K562 (cell line): ENCODE results near the gene PPOX. TPM values are rescaled to one million over a fixed set of nuclear protein-coding genes. Genes with fewer than 3 reads are reported as not detected.

ENCODE experiments used
- ATF1 ChIP-seq, 2 experiments: fragments of 450-650 bp in 1 of 2; IDR thresholded peaks; 2 replicates each; pipeline ENCODE4 v1.6.1; 2016; ENCODE audit warnings: missing compliant biosample characterization in 1 of 2, missing genetic modification characterization in 1 of 2
- CBX1 ChIP-seq: sonication (generic); IDR thresholded peaks from 2 replicates; pipeline ENCODE4 v1.6.1; 2016; ENCODE audit warnings: antibody characterized with exemption, low read depth, mild to moderate bottlenecking
- CHCHD3 ChIP-seq: fragments of 250-450 bp; sonication (Bioruptor Pico); IDR thresholded peaks from 2 replicates; pipeline ENCODE4 v2.1.2; 2022; ENCODE audit warnings: mild to moderate bottlenecking
- CXXC5 ChIP-seq: fragments of 250-450 bp; sonication (Bioruptor Pico); IDR thresholded peaks from 2 replicates; pipeline ENCODE4 v1.8.0; 2022; ENCODE audit warnings: inconsistent platforms, mild to moderate bottlenecking, moderate library complexity
- ELF1 ChIP-seq: fragments of 200-800 bp; sonication (Bioruptor generic); IDR thresholded peaks from 2 replicates; pipeline ENCODE4 v1.6.1; 2016; ENCODE audit warnings: missing genetic modification characterization, missing compliant biosample characterization
- FOXK2 ChIP-seq, 2 experiments: fragments of 450-650 bp; IDR thresholded peaks in 1 of 2; conservative IDR thresholded peaks in 1 of 2; 2 replicates each; pipeline ENCODE4 v1.6.1; 2016; ENCODE audit warnings: low read depth in 2 of 2, mild to moderate bottlenecking in 1 of 2
- HIVEP1 ChIP-seq: fragments of 250-450 bp; sonication (Bioruptor Pico); IDR thresholded peaks from 2 replicates; pipeline ENCODE4 v1.4.0; 2020; ENCODE audit warnings: mild to moderate bottlenecking
- IRF2 ChIP-seq: sonication (generic); formaldehyde crosslinking; IDR thresholded peaks from 2 replicates; pipeline ENCODE4 v1.8.1; 2022; ENCODE audit warnings: mild to moderate bottlenecking, missing genetic modification reagents
- KLF10 ChIP-seq: fragments of 250-450 bp; sonication (Bioruptor Pico); IDR thresholded peaks from 2 replicates; pipeline ENCODE4 v1.6.1; 2021; ENCODE audit warnings: matching md5 sums
- MAX ChIP-seq: sonication (generic); formaldehyde crosslinking; IDR thresholded peaks from 2 replicates; pipeline ENCODE4 v1.9.0; 2022; ENCODE audit warnings: mild to moderate bottlenecking, missing genetic modification reagents
- NR4A1 ChIP-seq, 2 experiments: fragments of 250-450 bp in 1 of 2; fragments of 450-650 bp in 1 of 2; sonication (Bioruptor Pico) in 1 of 2; IDR thresholded peaks; 2 replicates each; pipeline versions ENCODE4 v1.4.0 to v1.6.1; 2016 to 2020; ENCODE audit warnings: mild to moderate bottlenecking in 2 of 2, missing compliant biosample characterization in 1 of 2, missing genetic modification characterization in 1 of 2, moderate library complexity in 1 of 2
- PHB2 ChIP-seq: fragments of 450-650 bp; IDR thresholded peaks from 2 replicates; pipeline ENCODE4 v1.6.1; 2017; ENCODE audit warnings: low read depth
- RCOR1 ChIP-seq, 2 experiments: IDR thresholded peaks; 2 replicates each; pipeline ENCODE4 v1.6.1; 2012; ENCODE audit warnings: low read depth in 2 of 2, low read length in 2 of 2, borderline replicate concordance in 1 of 2, improper control_type of control experiment in 1 of 2
- SPI1 ChIP-seq: IDR thresholded peaks from 2 replicates; pipeline ENCODE4 v1.6.1; 2011; ENCODE audit warnings: low read depth, low read length, control low read depth, borderline replicate concordance
- ZBED1 ChIP-seq: IDR thresholded peaks from 2 replicates; pipeline ENCODE4 v1.6.1; 2014
- ZBTB2 ChIP-seq: fragments of 450-650 bp; IDR thresholded peaks from 2 replicates; pipeline ENCODE4 v1.6.1; 2016; ENCODE audit warnings: antibody characterized with exemption
- ZBTB33 ChIP-seq: sonication (generic); formaldehyde crosslinking; IDR thresholded peaks from 2 replicates; pipeline ENCODE4 v1.8.1; 2023; ENCODE audit warnings: mild to moderate bottlenecking, missing genetic modification reagents
- ZNF280A ChIP-seq: fragments of 450-650 bp; IDR thresholded peaks from 2 replicates; pipeline ENCODE4 v1.6.1; 2018; ENCODE audit warnings: mild to moderate bottlenecking, low read depth; ENCODE audit not compliant: partially characterized antibody
- ZNF518B ChIP-seq: fragments of 250-450 bp; sonication (Bioruptor Pico); IDR thresholded peaks from 2 replicates; pipeline ENCODE4 v1.5.0; 2021; ENCODE audit warnings: mild to moderate bottlenecking, moderate library complexity
- ZNF830 ChIP-seq: fragments of 250-450 bp; sonication (Bioruptor Pico); IDR thresholded peaks from 2 replicates; pipeline ENCODE4 v1.5.0; 2021; ENCODE audit warnings: mild to moderate bottlenecking
- polyA plus RNA-seq, 8 experiments: library from polyadenylated mRNA; depleted of rRNA in 4 of 8; stranded (reverse) in 5 of 8; unstranded in 3 of 8; fragments of >200 nt; fragmentation: Nextera tagmentation in 2 of 8; fragmentation: Illumina TruSeq in 1 of 8; extraction: Ambion mirVana in 2 of 8; extraction: Trizol in 1 of 8; gene quantifications; 2 replicates each; pipeline versions ENCODE4 v1.2.1 to v1.2.3, GENCODE V29; 2011 to 2014; ENCODE audit warnings: inconsistent platforms in 1 of 8, missing spikeins in 1 of 8
- total RNA-seq, 7 experiments: library from RNA; depleted of rRNA in 6 of 7; stranded (reverse); fragments of >200 nt in 6 of 7; fragmentation: Illumina TruSeq in 2 of 7; extraction: Trizol in 2 of 7; gene quantifications; 2 replicates each; pipeline versions ENCODE4 v1.2.1 to v1.2.3, GENCODE V29; 2011 to 2021; ENCODE audit warnings: low replicate concordance in 1 of 7

The PPOX gene
- total and polyA plus RNA-seq, 9 of the 15 experiments (the other 6 are each of a cell fraction or from before 2014, with no cell fraction given), result 17.0 to 57.1 (median 38.9) TPM

- TF ChIP-seq NR4A1 (CRISPR knock-in tag; IDR thresholded peaks at IDR 0.05) (peak; percentile 52; the same call in 1 of the 2 replicates), NR4A1 (tag; IDR thresholded peaks at IDR 0.05) (no peak), ZNF280A (no peak), ELF1 (tag) (peak; percentile 99), HIVEP1 (CRISPR knock-in tag) (no peak), SPI1 (peak; percentile 92), ZNF830 (no peak), ZBTB2 (0 out of 2 replicates have a peak, but pooled peaks have one; percentile 21), CBX1 (no peak), RCOR1 (IDR thresholded peaks at IDR 0.05; ENCODE audit: borderline replicate concordance in 1 of 2, low read depth in 2 of 2, low read length in 2 of 2) (no peak), IRF2 (no peak), MAX (CRISPR knock-in tag) (peak; percentile 87), ZBED1 (no peak), ATF1 (CRISPR knock-in tag; IDR thresholded peaks at IDR 0.05) (no peak), ATF1 (tag; IDR thresholded peaks at IDR 0.05) (peak; percentile 88), KLF10 (CRISPR knock-in tag) (no peak), PHB2 (0 out of 2 replicates have a peak, but pooled peaks have one; percentile 8), FOXK2 (conservative IDR thresholded peaks at IDR 0.05 in 1 of 2, IDR thresholded peaks at IDR 0.05 in 1 of 2; ENCODE audit: low read depth in 2 of 2) (peak; percentile 90 to 92), CHCHD3 (CRISPR knock-in tag) (no peak), ZNF518B (CRISPR knock-in tag) (no peak), CXXC5 (CRISPR knock-in tag) (peak; percentile 75), ZBTB33 (CRISPR knock-in tag) (no peak)
Observed at GRCh38 chr1:161153682-161154337, 12.4 kb upstream of the PPOX start, which contains the start of gene UFC1 (continued).
